ENCODE results near the gene IFNG. TPM values are rescaled to one million over a fixed set of nuclear protein-coding genes. Genes with fewer than 3 reads are reported as not detected.

The IFNG gene
- total and polyA plus RNA-seq, 9 of the 15 experiments (the other 6 are each of a cell fraction or from before 2014, with no cell fraction given) = 0.38 TPM; not detected in 8

- Histone ChIP-seq H3K27ac (ENCODE audit: extremely low read depth, low read depth, low read length) (no peak overlapping the region), H3K9ac (ENCODE audit: insufficient read depth in 1 of 2, low read depth in 2 of 2, low read length in 2 of 2) (no peak overlapping the region), H2AFZ (ENCODE audit: low read depth, low read length) (no peak overlapping the region), H3K4me1 (replicated peaks in 1 of 2; ENCODE audit: control insufficient read depth in 2 of 2, insufficient read depth in 2 of 2, low read length in 2 of 2) (no peaks in the 10 kb centered on the region), H3K4me3 (no peak overlapping the region), H3K4me2 (ENCODE audit: insufficient read depth, low read length) (no peak overlapping the region), H3K36me3 (ENCODE audit: control insufficient read depth, insufficient read depth, low read length) (no peaks in the 10 kb centered on the region), H3K79me2 (ENCODE audit: control insufficient read depth, insufficient read depth, low read length) (no peaks in the 10 kb centered on the region), H3K9me1 (ENCODE audit: control insufficient read depth, insufficient read depth, low read length) (no peaks in the 10 kb centered on the region), H4K20me1 (replicated peaks; ENCODE audit: control insufficient read depth, insufficient read depth, low read length) (no peaks in the 10 kb centered on the region; the same call in 1 of the 2 replicates), H3K9me3 (replicated peaks; ENCODE audit: control insufficient read depth, insufficient read depth, low read depth, low read length) (no peaks in the 10 kb centered on the region), H3K27me3 (ENCODE audit: control insufficient read depth in 2 of 2, insufficient read depth in 2 of 2, low read length in 2 of 2) (peaks cover 4 to 7% of the 10 kb centered on the region in 2 experiments; a peak in 2 of 5 replicates)
- no TSS peak for BruUV-seq (replicated peaks)
- TF ChIP-seq USF1 (CRISPR knock-in tag; IDR thresholded peaks at IDR 0.05) = no peak
- TF ChIP-seq ZNF263 (CRISPR knock-in tag; IDR thresholded peaks at IDR 0.05; ENCODE audit: borderline replicate concordance) = no peak
- no peak for TF ChIP-seq GMEB1 (CRISPR knock-in tag; IDR thresholded peaks at IDR 0.05)
- peak; percentile 40 to 70 (median 52); a peak in 5 of 6 replicates for TF ChIP-seq CTCF (IDR thresholded peaks at IDR 0.05 in 2 of 3, conservative IDR thresholded peaks at IDR 0.05 in 1 of 3; ENCODE audit: insufficient read depth in 2 of 3, low read depth in 1 of 3, low read length in 3 of 3)
- TF ChIP-seq NCOA2 (IDR thresholded peaks at IDR 0.05; ENCODE audit: partially characterized antibody in 2 of 2) = no peak
- TF ChIP-seq ARID3A (IDR thresholded peaks at IDR 0.05; ENCODE audit: borderline replicate concordance, low read depth, low read length) = peak; percentile 16; the same call in 1 of the 2 replicates
- peak; percentile 43 to 70; a peak in 3 of 4 replicates for TF ChIP-seq RAD21 (CRISPR knock-in tag; conservative IDR thresholded peaks at IDR 0.05 in 1 of 2, IDR thresholded peaks at IDR 0.05 in 1 of 2)
- TF ChIP-seq NCOR1 (IDR thresholded peaks at IDR 0.05) = 0 out of 2 replicates have a peak, but pooled peaks have one; percentile 10
- no peak for TF ChIP-seq HDAC6 (IDR thresholded peaks at IDR 0.05; ENCODE audit: low read depth, low read length)
- no peak for TF ChIP-seq SP1 (CRISPR knock-in tag; IDR thresholded peaks at IDR 0.05)
- 0 out of 2 replicates have a peak, but pooled peaks have one; percentile 12 for TF ChIP-seq SMC3 (conservative IDR thresholded peaks at IDR 0.05; ENCODE audit: insufficient read depth, low read depth, low read length)
- no peak for TF ChIP-seq SAFB (IDR thresholded peaks at IDR 0.05; ENCODE audit: borderline replicate concordance, low read depth, low read length)
- in situ Hi-C loops (cut with MboI) (no loop called here), intact Hi-C loops (cut with micrococcal nuclease) (loop anchor here (5.0 kb wide), 2 partner anchors 116 to 156 kb away; no protein-coding TSS in a partner anchor)
- ChIA-PET CTCF (ENCODE audit: low intra/inter-chr PET ratio) (interaction anchor here (0.6 to 0.8 kb wide), 2 partner anchors 157 to 827 kb away, joined by 6 read pairs; no protein-coding TSS in a partner anchor), POLR2A (interaction anchor here (0.6 kb wide), 1 partner anchor 176 kb away, joined by 3 read pairs; no protein-coding TSS in a partner anchor)
- ATAC-seq = peak; percentile 83
- 0% methylated on average over 2 of the region's 2 CpGs for WGBS (ENCODE audit: insufficient coverage, low coverage, missing lambda C conversion rate)
- peak; percentile 28 to 46 (median 42) for DNase-seq (ENCODE audit: extremely low read depth in 1 of 4, low spot score in 3 of 4)
- FAIRE-seq = peak; percentile 54
Observed at GRCh38 chr12:68158432-68158831, 1.1 kb downstream of the IFNG start.

Measured in K562 (cell line).